ENCODE measurements around the gene RPS6KA5.
"Not testable (repeated sequence)": the region's sequence is repeated elsewhere in the genome, so short reads cannot be mapped to it uniquely, and the experiment has no call there.

The RPS6KA5 gene

GRCh38 chr14:90839889-90840266 is 220.6 kb downstream of the RPS6KA5 start:
- peaks cover 11% of the 10 kb centered on the region for H3K4me1 Mint-ChIP-seq

GRCh38 chr14:90839024-90839888 is 221.2 kb downstream of the RPS6KA5 start:
- no peaks in the 10 kb centered on the region for H3K36me3 Mint-ChIP-seq (ENCODE audit: low read depth)
- peak overlapping the region in 1 of 3 experiments; percentile 31 for H3K4me3 Mint-ChIP-seq
- H3K4me1 Mint-ChIP-seq = peaks cover 11% of the 10 kb centered on the region
- TF ChIP-seq CTCF (IDR thresholded peaks at IDR 0.05; ENCODE audit: unreplicated experiment in 3 of 3) = no peak
- peaks cover 5% of the 10 kb centered on the region for H3K27me3 Mint-ChIP-seq (ENCODE audit: low read depth)
- H3K27ac Mint-ChIP-seq = peak overlapping the region; percentile 14 to 86 (median 85)
- H3K9me3 Mint-ChIP-seq = no peaks in the 10 kb centered on the region

More at GRCh38 chr14:90839889-90840266, 220.6 kb downstream of the RPS6KA5 start:
- Mint-ChIP-seq H3K4me3 (no peak overlapping the region), H3K27ac (peak overlapping the region in 1 of 3 experiments; percentile 86), H3K9me3 (no peaks in the 10 kb centered on the region), H3K36me3 (ENCODE audit: low read depth) (no peaks in the 10 kb centered on the region), H3K27me3 (ENCODE audit: low read depth) (peaks cover 5% of the 10 kb centered on the region)
- TF ChIP-seq CTCF (IDR thresholded peaks at IDR 0.05; ENCODE audit: unreplicated experiment in 3 of 3) = no peak

GRCh38 chr14:90838531-90838930 is 221.9 kb downstream of the RPS6KA5 start:
- peaks cover 11% of the 10 kb centered on the region for H3K4me1 Mint-ChIP-seq
- not testable (repeated sequence) for H3K36me3 Mint-ChIP-seq (ENCODE audit: low read depth); H3K27ac Mint-ChIP-seq; H3K9me3 Mint-ChIP-seq; H3K4me3 Mint-ChIP-seq; H3K27me3 Mint-ChIP-seq (ENCODE audit: low read depth)

- Mint-ChIP-seq H3K4me1 (peaks cover 7% of the 10 kb centered on the region), H3K27me3 (ENCODE audit: low read depth) (peaks cover 8% of the 10 kb centered on the region), H3K4me3 (no peak overlapping the region), H3K9me3 (no peaks in the 10 kb centered on the region), H3K27ac (no peak overlapping the region), H3K36me3 (ENCODE audit: low read depth) (no peaks in the 10 kb centered on the region)
- no peak for TF ChIP-seq CTCF (IDR thresholded peaks at IDR 0.05; ENCODE audit: unreplicated experiment in 3 of 3)
Measured at GRCh38 chr14:90837355-90837754, 223.1 kb downstream of the RPS6KA5 start.

GRCh38 chr14:90836692-90837063 is 223.8 kb downstream of the RPS6KA5 start:
- Mint-ChIP-seq H3K4me1 (peaks cover 7% of the 10 kb centered on the region), H3K27me3 (ENCODE audit: low read depth) (peaks cover 8% of the 10 kb centered on the region), H3K9me3 (no peaks in the 10 kb centered on the region), H3K36me3 (ENCODE audit: low read depth) (no peaks in the 10 kb centered on the region), H3K4me3 (no peak overlapping the region), H3K27ac (no peak overlapping the region)
- no peak for TF ChIP-seq CTCF (IDR thresholded peaks at IDR 0.05; ENCODE audit: unreplicated experiment in 3 of 3)

GRCh38 chr14:90831821-90832220 is 228.6 kb downstream of the RPS6KA5 start:
- no peak overlapping the region for H3K4me3 Mint-ChIP-seq
- no peaks in the 10 kb centered on the region for H3K9me3 Mint-ChIP-seq
- H3K4me1 Mint-ChIP-seq = no peaks in the 10 kb centered on the region
- peaks cover 28% of the 10 kb centered on the region for H3K27me3 Mint-ChIP-seq (ENCODE audit: low read depth)
- no peak for TF ChIP-seq CTCF (IDR thresholded peaks at IDR 0.05; ENCODE audit: unreplicated experiment in 3 of 3)
- no peaks in the 10 kb centered on the region for H3K36me3 Mint-ChIP-seq (ENCODE audit: low read depth)
- no peak overlapping the region for H3K27ac Mint-ChIP-seq

All from nephron (organoid).